Measurements from ENCODE around the gene RNF14. TPM values are rescaled to one million over a fixed set of nuclear protein-coding genes. Genes with fewer than 3 reads are reported as not detected.

Gene RNF14
- total RNA-seq, 1 donor from 2014 or later: 30.4 TPM

DNA sequence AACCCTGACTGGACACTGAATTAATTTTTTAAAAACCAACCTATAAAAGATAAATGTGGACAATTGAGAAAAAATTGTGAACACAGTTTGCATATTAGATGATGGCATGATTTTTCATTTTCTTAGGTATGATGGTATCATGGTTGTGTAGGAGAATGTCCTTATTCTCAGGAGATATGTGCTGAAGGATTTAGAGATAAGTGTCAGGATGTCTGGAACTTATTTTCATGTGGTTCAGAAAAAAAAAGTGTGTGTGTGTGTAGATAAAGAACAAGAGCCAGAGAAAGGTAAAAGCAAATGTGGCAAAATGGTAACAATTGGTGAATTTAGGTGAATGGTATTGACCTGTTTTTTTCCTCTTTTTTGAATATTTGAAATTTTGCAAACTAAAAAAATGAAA, 39.9 kb downstream of the RNF14 start:
- ChIA-PET CTCF (no interaction called here), POLR2A (no interaction called here)
- TF ChIP-seq, protein P1, sequence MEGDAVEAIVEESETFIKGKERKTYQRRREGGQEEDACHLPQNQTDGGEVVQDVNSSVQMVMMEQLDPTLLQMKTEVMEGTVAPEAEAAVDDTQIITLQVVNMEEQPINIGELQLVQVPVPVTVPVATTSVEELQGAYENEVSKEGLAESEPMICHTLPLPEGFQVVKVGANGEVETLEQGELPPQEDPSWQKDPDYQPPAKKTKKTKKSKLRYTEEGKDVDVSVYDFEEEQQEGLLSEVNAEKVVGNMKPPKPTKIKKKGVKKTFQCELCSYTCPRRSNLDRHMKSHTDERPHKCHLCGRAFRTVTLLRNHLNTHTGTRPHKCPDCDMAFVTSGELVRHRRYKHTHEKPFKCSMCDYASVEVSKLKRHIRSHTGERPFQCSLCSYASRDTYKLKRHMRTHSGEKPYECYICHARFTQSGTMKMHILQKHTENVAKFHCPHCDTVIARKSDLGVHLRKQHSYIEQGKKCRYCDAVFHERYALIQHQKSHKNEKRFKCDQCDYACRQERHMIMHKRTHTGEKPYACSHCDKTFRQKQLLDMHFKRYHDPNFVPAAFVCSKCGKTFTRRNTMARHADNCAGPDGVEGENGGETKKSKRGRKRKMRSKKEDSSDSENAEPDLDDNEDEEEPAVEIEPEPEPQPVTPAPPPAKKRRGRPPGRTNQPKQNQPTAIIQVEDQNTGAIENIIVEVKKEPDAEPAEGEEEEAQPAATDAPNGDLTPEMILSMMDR (IDR thresholded peaks at IDR 0.05): no peak
- ATAC-seq (ENCODE audit: low read depth) (no peak), DNase-seq (no peak)
- Mint-ChIP-seq H3K9me3 (no peaks in the 10 kb centered on the region), H3K4me1 (peaks cover 22% of the 10 kb centered on the region), H3K27ac (no peak overlapping the region), H3K36me3 (ENCODE audit: low read depth) (peaks cover 19% of the 10 kb centered on the region), H3K27me3 (no peaks in the 10 kb centered on the region), H3K4me3 (no peak overlapping the region)
- intact Hi-C loops (cut with micrococcal nuclease): no loop called here

DNA sequence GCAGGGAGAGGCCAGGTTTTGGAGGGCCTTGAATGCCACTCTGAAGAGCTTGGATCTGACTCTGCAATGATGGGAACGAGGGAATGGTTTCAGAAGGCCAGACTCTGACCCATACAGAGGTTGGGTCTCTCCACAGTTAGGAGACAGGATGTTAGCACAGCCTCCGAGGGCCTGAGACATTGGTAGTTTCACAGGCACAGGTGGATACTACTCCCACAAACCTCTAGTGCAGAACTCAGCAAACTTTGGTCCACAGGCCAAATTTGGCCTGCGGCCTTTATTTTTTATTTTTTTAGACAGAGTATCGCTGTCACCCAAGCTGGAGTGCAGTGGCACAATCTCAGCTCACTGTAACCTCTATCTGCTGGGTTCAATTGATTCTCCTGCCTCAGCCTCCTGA, 41.0 kb downstream of the RNF14 start:
- ATAC-seq (ENCODE audit: low read depth) (no peak), DNase-seq (no peak)
- no peak overlapping the region for H3K4me3 Mint-ChIP-seq
- ChIA-PET POLR2A (interaction anchor here (0.6 kb wide), 1 partner anchor 14 kb away, joined by 3 read pairs; no protein-coding TSS in a partner anchor), CTCF (interaction anchor here (0.6 kb wide), 1 partner anchor 88 kb away, joined by 4 read pairs; no protein-coding TSS in a partner anchor)
- intact Hi-C loops (cut with micrococcal nuclease): loop anchor here (5.0 to 10.0 kb wide), 2 partner anchors 347 to 685 kb away; partner anchors contain the start of gene TAF7
- no peaks in the 10 kb centered on the region for H3K27me3 Mint-ChIP-seq
- no peak overlapping the region for H3K27ac Mint-ChIP-seq
- no peaks in the 10 kb centered on the region for H3K9me3 Mint-ChIP-seq
- H3K36me3 Mint-ChIP-seq (ENCODE audit: low read depth): peaks cover 14% of the 10 kb centered on the region
- H3K4me1 Mint-ChIP-seq: peaks cover 27% of the 10 kb centered on the region
- TF ChIP-seq, protein P1 (IDR thresholded peaks at IDR 0.05): no peak

DNA sequence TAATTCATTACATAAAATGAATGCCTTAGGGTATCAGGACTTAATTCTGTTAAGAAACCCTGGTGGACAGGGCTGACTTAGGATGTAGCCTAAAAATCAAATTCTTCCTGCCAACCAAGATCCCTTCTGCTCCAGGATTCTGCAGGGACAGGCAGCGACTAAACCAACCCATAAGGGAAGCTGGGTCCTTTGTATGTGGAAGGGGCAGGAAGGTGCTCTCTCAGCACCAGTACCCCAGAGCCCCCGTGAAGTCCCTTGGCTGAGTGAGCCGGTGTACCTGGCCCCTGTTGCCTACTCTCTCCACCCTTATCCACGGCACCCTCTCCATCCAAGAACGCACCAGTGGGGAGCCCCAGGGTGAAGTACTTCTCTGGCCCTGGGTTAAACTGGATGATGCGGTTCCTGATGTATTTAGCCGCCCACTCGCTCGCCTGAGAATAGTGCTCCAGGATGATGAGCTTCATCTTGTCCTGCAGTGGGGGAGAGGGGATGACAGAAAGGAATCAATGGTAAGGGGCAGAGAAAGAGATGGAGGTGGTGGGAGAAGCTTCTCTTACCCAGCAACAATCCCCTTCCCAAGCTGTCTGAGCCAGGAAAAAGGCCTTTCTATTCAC, 42.8 kb downstream of the RNF14 start:
- POLR2A ChIA-PET: interaction anchor here (0.9 to 2.2 kb wide), 6 partner anchors 42 to 758 kb away, joined by 3 to 13 read pairs (median 4); partner anchors contain the start of genes ARHGAP26, DELE1, HDAC3 and RELL2
- ATAC-seq (ENCODE audit: low read depth) (no peak), DNase-seq (no peak)
- Mint-ChIP-seq H3K4me1 (peaks cover 43% of the 10 kb centered on the region), H3K9me3 (no peaks in the 10 kb centered on the region), H3K36me3 (ENCODE audit: low read depth) (peaks cover 3% of the 10 kb centered on the region), H3K27me3 (no peaks in the 10 kb centered on the region), H3K4me3 (peak overlapping the region; percentile 79), H3K27ac (no peak overlapping the region)
- CTCF ChIA-PET: interaction anchor here (0.5 to 6.0 kb wide), 10 partner anchors 20 to 737 kb away, joined by 3 to 47 read pairs (median 4); partner anchors contain the start of gene NDFIP1
- TF ChIP-seq, protein P1 (IDR thresholded peaks at IDR 0.05): no peak
- intact Hi-C loops (cut with micrococcal nuclease): loop anchor here (1.0 to 10.0 kb wide), 3 partner anchors 42 to 687 kb away; partner anchors contain the start of genes RNF14 and TAF7

DNA sequence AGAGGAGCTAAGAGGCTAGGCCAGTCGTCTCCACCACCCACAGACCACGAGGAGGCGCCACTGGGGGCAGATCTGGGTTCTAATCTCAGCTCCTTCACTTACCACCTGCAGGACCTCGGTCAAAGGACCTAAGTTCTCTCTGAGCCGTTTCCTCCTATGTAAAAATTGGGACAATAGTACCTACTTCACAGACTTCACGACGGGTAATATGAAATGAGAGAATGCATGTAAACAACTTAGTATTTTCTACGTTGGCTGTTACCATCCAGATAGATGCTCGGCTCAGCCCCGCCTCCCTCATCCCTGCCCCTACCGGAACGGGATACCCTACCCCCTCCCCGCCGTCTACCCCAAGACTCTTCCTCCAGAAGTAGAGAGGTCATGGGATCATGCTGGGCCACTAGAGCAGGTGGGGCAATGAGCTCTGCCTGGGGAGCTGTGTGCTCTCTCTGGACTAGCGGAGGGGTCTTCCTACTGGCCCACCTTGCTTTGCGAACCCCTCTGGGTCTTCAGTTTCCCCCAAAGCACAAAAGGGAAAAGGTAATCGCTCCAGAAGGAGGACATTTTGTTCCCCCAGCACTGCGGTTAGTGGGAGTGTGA, 43.4 kb downstream of the RNF14 start:
- ChIA-PET POLR2A (interaction anchor here (0.7 to 2.2 kb wide), 6 partner anchors 21 to 757 kb away, joined by 3 to 13 read pairs (median 4); partner anchors contain the start of genes ARHGAP26, DELE1, HDAC3 and RELL2), CTCF (interaction anchor here (0.9 to 6.0 kb wide), 10 partner anchors 21 to 736 kb away, joined by 3 to 47 read pairs (median 4); partner anchors contain the start of gene NDFIP1)
- Mint-ChIP-seq H3K27me3 (no peaks in the 10 kb centered on the region), H3K4me1 (peaks cover 42% of the 10 kb centered on the region), H3K36me3 (ENCODE audit: low read depth) (peaks cover 3% of the 10 kb centered on the region), H3K4me3 (peak overlapping the region; percentile 79), H3K27ac (no peak overlapping the region), H3K9me3 (no peaks in the 10 kb centered on the region)
- ATAC-seq (ENCODE audit: low read depth) (peak; percentile 6), DNase-seq (peak; percentile 22)
- TF ChIP-seq, protein P1 (IDR thresholded peaks at IDR 0.05): no peak
- intact Hi-C loops (cut with micrococcal nuclease): loop anchor here (1.0 to 10.0 kb wide), 3 partner anchors 43 to 687 kb away; partner anchors contain the start of genes RNF14 and TAF7

Measured in activated B cell treated with CpG ODN at 0.5 μM for 24 hours (primary cell).